GM12891 (cell line): ENCODE data around the gene KRTCAP2.

Experiments
- POLR2A ChIP-seq: IDR thresholded peaks from 2 replicates; pipeline ENCODE4 v1.6.1; 2011; ENCODE audit warnings: low read depth, low read length, control low read depth
- TAF1 ChIP-seq: IDR thresholded peaks from 2 replicates; pipeline ENCODE4 v1.6.1; 2011; ENCODE audit warnings: low read depth, low read length, control low read depth

DNA sequence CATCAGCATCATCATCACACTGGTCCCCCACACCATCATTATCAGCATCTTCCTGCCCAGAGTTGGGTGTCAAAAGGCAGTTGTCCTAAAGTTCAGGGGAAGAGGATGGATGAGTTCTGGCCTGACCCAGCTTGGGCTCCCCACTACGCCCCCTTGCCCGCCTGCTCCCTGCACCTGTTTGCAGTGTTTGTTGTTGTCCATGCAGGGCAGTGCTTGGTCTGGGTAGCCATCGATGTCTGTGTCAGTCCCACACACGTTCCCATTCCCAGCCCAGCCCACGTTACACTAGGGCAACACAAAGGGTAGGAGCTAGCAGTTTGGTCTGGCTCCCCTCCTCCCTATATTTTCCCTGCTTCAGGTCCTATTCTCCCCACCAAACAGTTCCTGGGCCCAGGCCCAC, 27.8 kb upstream of the KRTCAP2 start:
- no peak for TF ChIP-seq POLR2A
- TF ChIP-seq TAF1, result no peak
